HG02852 (cell line): ENCODE results near the gene TMCC2.
"Not testable (repeated sequence)": the region's sequence is repeated elsewhere in the genome, so short reads cannot be mapped to it uniquely, and the experiment has no call there.

Source experiments
- ATAC-seq: cut with Tn5 transposase; IDR thresholded peaks from one replicate; pipeline ENCODE4 v1.9.1; 2021; ENCODE audit warnings: mild to moderate bottlenecking, moderate library complexity; ENCODE audit not compliant: unreplicated experiment

TMCC2 gene

GRCh38 chr1:205227584-205228013 lies at the start of gene TMCC2:
TMCC2 (plus strand) TSS chr1:205227946; CDS start chr1:205228565, 619 bp downstream.
- ATAC-seq = peak; percentile 92

GRCh38 chr1:205179842-205180241 lies 47.9 kb upstream of the TMCC2 start:
- ATAC-seq = no peak

GRCh38 chr1:205180331-205180730 lies 47.4 kb upstream of the TMCC2 start:
- ATAC-seq = not testable (repeated sequence)

- ATAC-seq = no peak
These were observed 44.8 kb upstream of the TMCC2 start for GRCh38 chr1:205182930-205183329.

GRCh38 chr1:205183676-205184335 lies 43.9 kb upstream of the TMCC2 start:
- no peak for ATAC-seq

GRCh38 chr1:205186191-205186590 lies 41.6 kb upstream of the TMCC2 start:
- no peak for ATAC-seq

GRCh38 chr1:205187420-205187819 lies 40.3 kb upstream of the TMCC2 start:
- ATAC-seq = no peak

GRCh38 chr1:205188098-205188497 lies 39.6 kb upstream of the TMCC2 start:
- ATAC-seq = no peak

GRCh38 chr1:205188596-205188995 lies 39.1 kb upstream of the TMCC2 start:
- no peak for ATAC-seq

GRCh38 chr1:205189131-205189530 lies 38.6 kb upstream of the TMCC2 start:
- no peak for ATAC-seq

GRCh38 chr1:205190845-205191577 lies 36.7 kb upstream of the TMCC2 start:
- ATAC-seq = no peak

GRCh38 chr1:205191622-205192021 lies 36.1 kb upstream of the TMCC2 start:
- no peak for ATAC-seq

GRCh38 chr1:205192287-205192686 lies 35.5 kb upstream of the TMCC2 start:
- ATAC-seq = no peak

- ATAC-seq = no peak
These were observed 28.4 kb upstream of the TMCC2 start for GRCh38 chr1:205199090-205199930.

GRCh38 chr1:205199931-205200299 lies 27.8 kb upstream of the TMCC2 start:
- no peak for ATAC-seq

- ATAC-seq = no peak
These were observed 23.2 kb upstream of the TMCC2 start for GRCh38 chr1:205204552-205204951.

- no peak for ATAC-seq
These were observed 22.7 kb upstream of the TMCC2 start for GRCh38 chr1:205205055-205205454.

- ATAC-seq = no peak
These were observed 18.9 kb upstream of the TMCC2 start for GRCh38 chr1:205208811-205209210.

- ATAC-seq = peak; percentile 8
These were observed 17.0 kb upstream of the TMCC2 start for GRCh38 chr1:205210756-205211168.

- peak; percentile 88 for ATAC-seq
These were observed 16.4 kb upstream of the TMCC2 start, which contains the start of gene DSTYK for GRCh38 chr1:205211169-205211838. DSTYK (minus strand) TSS chr1:205211702; CDS start chr1:205211535, 167 bp downstream.
